Breast epithelium (tissue), 4 donors: ENCODE measurements around the gene FATE1. TPM values are rescaled to one million over a fixed set of nuclear protein-coding genes. Genes with fewer than 3 reads are reported as not detected.

Source experiments
- DNase-seq, 2 donors: peaks; one replicate each; pipeline ENCODE4 v3.0.0-alpha.2; 2019; ENCODE audit warnings: low spot score in 2 of 2
- H3K27ac ChIP-seq, 2 donors: fragments of 200-600 bp; sonication (generic) in 1 of 2; one replicate each; pipeline ENCODE4 v1.5.1; 2016 to 2019; ENCODE audit warnings: mild to moderate bottlenecking in 1 of 2
- H3K27me3 ChIP-seq, 2 donors: fragments of 200-600 bp; sonication (generic) in 1 of 2; one replicate each; pipeline versions ENCODE4 v1.5.1 to v1.6.0; 2017 to 2019; ENCODE audit warnings: control low read depth in 1 of 2, mild to moderate bottlenecking in 1 of 2
- H3K36me3 ChIP-seq: fragments of 200-600 bp; one replicate; pipeline ENCODE4 v1.5.1; 2019
- H3K4me1 ChIP-seq, 2 donors: fragments of 200-600 bp; sonication (generic); one replicate each; pipeline ENCODE4 v1.5.1; 2016 to 2019; ENCODE audit warnings: control low read depth in 1 of 2
- H3K4me3 ChIP-seq, 3 donors: fragments of 200-600 bp; sonication (generic); 1 replicate in 2 of 3; 2 replicates in 1 of 3; pipeline ENCODE4 v1.5.1; 2016 to 2019; ENCODE audit warnings: mild to moderate bottlenecking in 3 of 3, moderate library complexity in 2 of 3
- H3K9me3 ChIP-seq, 2 donors: fragments of 200-600 bp; sonication (generic) in 1 of 2; one replicate each; pipeline ENCODE4 v1.5.1; 2016 to 2019; ENCODE audit warnings: control low read depth in 1 of 2
- POLR2A ChIP-seq: fragments of 450-650 bp; IDR thresholded peaks from one replicate; pipeline ENCODE4 v1.6.1; 2016; ENCODE audit warnings: antibody characterized with exemption, mild to moderate bottlenecking, moderate library complexity
- POLR2AphosphoS5 ChIP-seq, 3 donors: sonication (generic); formaldehyde crosslinking; IDR thresholded peaks; one replicate each; pipeline ENCODE4 v1.6.1; 2017; ENCODE audit warnings: antibody characterized with exemption in 3 of 3
- intact Hi-C: fragments of 100-400 bp; cut with DNase I; formaldehyde crosslinking; loops from one replicate; pipeline ENCODE4 v1.15.1; 2023; ENCODE audit warnings: low total_unique reads
- total RNA-seq, 3 donors: library from RNA; depleted of rRNA; stranded (reverse); fragments of >200 nt; gene quantifications; one replicate each; pipeline ENCODE4 v1.1.0, GENCODE V29; 2016
- TF ChIP-seq, protein P1 (sequence below), 3 donors: fragments of 450-650 bp; IDR thresholded peaks; one replicate each; pipeline ENCODE4 v1.5.1; 2016 to 2017; ENCODE audit warnings: antibody characterized with exemption in 3 of 3, mild to moderate bottlenecking in 3 of 3, moderate library complexity in 3 of 3

The FATE1 gene
- total RNA-seq, 3 donors from 2014 or later, result not detected

DNA sequence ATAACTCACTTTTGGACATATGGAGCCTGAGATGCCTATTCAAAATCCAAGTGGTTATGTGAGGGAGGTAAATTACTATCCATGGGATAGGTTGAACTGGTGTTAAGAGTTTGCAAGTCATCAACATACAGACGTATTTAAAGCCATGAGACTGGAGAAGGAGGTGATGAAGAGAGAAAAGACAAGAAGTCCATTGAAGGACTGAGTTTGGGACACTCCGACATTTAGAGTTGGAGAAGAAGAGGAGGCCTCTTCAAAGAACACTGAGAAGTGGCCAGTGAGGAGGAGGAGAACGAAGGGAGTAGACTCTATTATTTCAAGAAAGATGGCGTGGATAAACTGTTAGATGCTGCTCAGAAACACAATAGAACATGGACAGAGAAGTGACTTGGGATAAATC is 18.6 kb downstream of the FATE1 start, which contains the start of gene CNGA2:
CNGA2 (plus strand) TSS at position 301 of the 400 bp plus-strand sequence. CDS start 3,738 bp downstream, outside the sequence.
- TF ChIP-seq, protein P1, sequence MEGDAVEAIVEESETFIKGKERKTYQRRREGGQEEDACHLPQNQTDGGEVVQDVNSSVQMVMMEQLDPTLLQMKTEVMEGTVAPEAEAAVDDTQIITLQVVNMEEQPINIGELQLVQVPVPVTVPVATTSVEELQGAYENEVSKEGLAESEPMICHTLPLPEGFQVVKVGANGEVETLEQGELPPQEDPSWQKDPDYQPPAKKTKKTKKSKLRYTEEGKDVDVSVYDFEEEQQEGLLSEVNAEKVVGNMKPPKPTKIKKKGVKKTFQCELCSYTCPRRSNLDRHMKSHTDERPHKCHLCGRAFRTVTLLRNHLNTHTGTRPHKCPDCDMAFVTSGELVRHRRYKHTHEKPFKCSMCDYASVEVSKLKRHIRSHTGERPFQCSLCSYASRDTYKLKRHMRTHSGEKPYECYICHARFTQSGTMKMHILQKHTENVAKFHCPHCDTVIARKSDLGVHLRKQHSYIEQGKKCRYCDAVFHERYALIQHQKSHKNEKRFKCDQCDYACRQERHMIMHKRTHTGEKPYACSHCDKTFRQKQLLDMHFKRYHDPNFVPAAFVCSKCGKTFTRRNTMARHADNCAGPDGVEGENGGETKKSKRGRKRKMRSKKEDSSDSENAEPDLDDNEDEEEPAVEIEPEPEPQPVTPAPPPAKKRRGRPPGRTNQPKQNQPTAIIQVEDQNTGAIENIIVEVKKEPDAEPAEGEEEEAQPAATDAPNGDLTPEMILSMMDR (IDR thresholded peaks at IDR 0.05), result no peak
- no peak for TF ChIP-seq POLR2A
- TF ChIP-seq POLR2AphosphoS5 (IDR thresholded peaks at IDR 0.05), result no peak
- Histone ChIP-seq H3K27ac (no peak within 1 kb of the TSS), H3K9me3 (no peaks in the 10 kb centered on the region), H3K36me3 (no peaks in the 10 kb centered on the region), H3K4me3 (no peak within 1 kb of the TSS), H3K4me1 (no peaks in the 10 kb centered on the region), H3K27me3 (peaks cover 0 to 43% of the 10 kb centered on the region in 2 donors)
- DNase-seq, result no peak
- intact Hi-C loops, result no loop called here

DNA sequence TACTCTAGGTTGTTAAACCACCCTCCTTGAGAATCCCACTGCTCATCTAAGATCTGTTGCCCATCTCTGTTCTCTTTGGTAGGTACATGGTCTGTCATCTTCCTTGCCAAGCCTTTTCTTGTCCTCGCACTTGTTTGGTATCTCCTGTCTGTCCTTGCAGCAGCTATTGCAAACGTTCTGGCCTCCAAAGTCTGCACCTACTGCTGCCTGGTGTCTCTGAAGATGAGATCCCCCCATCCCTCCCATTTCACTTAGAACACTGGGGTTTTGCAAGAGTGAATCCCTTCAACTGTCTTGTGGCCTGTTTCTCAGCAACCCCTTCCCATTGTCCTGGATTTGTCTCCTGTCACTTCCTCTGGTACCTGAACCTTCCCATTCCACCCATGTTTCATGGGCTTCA is 19.4 kb downstream of the FATE1 start:
- Histone ChIP-seq H3K27me3 (peaks cover 0 to 41% of the 10 kb centered on the region in 2 donors), H3K4me3 (no peak overlapping the region), H3K4me1 (no peaks in the 10 kb centered on the region), H3K27ac (no peak overlapping the region), H3K9me3 (no peaks in the 10 kb centered on the region), H3K36me3 (no peaks in the 10 kb centered on the region)
- intact Hi-C loops, result no loop called here
- no peak for DNase-seq
- TF ChIP-seq, protein P1 (IDR thresholded peaks at IDR 0.05), result no peak
- TF ChIP-seq POLR2A, result no peak
- TF ChIP-seq POLR2AphosphoS5 (IDR thresholded peaks at IDR 0.05), result no peak

DNA sequence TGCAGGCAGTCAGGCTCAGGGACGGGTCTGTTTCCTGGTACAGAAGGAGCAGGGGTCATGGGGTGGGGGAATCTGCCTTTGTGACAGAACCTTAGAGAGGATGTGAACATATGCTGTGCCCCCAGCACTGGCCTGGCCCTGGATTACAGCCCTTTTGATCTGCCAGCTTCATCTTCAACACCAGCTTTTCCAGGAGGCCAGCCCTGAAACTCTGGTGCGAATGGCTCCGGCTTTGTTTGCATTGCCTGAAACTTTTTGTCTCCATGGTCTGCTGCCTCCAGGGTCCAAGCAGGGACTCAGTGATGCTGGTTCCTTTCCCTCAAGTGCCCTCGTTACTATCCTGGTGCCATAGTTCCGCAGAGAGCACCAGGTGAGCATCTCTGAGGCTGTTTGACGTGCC is 20.9 kb downstream of the FATE1 start:
- H3K9me3 ChIP-seq, result no peaks in the 10 kb centered on the region
- TF ChIP-seq POLR2A (no peak), POLR2AphosphoS5 (IDR thresholded peaks at IDR 0.05) (no peak)
- TF ChIP-seq, protein P1 (IDR thresholded peaks at IDR 0.05), result no peak
- H3K36me3 ChIP-seq, result no peaks in the 10 kb centered on the region
- no peak overlapping the region for H3K27ac ChIP-seq
- intact Hi-C loops, result no loop called here
- H3K27me3 ChIP-seq, result peaks cover 0 to 51% of the 10 kb centered on the region in 2 donors
- H3K4me3 ChIP-seq, result no peak overlapping the region
- DNase-seq, result no peak
- H3K4me1 ChIP-seq, result no peaks in the 10 kb centered on the region

GRCh38 chrX:151737494-151737893 is 21.7 kb downstream of the FATE1 start:
- no peak for DNase-seq
- Histone ChIP-seq H3K36me3 (no peaks in the 10 kb centered on the region), H3K27ac (no peak overlapping the region), H3K4me1 (no peaks in the 10 kb centered on the region), H3K27me3 (peaks cover 0 to 51% of the 10 kb centered on the region in 2 donors), H3K9me3 (no peaks in the 10 kb centered on the region), H3K4me3 (no peak overlapping the region)
- intact Hi-C loops, result no loop called here
- TF ChIP-seq, protein P1 (IDR thresholded peaks at IDR 0.05), result no peak
- TF ChIP-seq POLR2AphosphoS5 (IDR thresholded peaks at IDR 0.05) (no peak), POLR2A (no peak)

DNA sequence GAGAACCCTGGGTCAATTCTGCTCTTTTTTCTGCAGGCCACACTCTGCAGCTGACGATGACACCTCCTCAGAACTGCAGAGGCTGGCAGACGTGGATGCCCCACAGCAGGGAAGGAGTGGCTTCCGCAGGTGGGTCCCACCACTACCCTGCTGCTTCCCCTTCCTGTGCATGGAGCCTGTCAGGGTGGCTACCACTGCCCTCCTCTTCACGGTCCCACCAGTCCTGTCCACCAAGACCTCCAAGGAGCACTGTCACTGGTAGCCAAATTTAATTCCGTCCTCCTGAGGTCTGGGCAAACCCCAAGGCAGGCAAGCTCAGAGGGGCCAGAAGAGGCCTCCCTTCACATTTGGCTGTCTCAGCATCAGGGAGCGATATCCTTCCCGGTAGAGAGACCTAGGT is 22.9 kb downstream of the FATE1 start:
- Histone ChIP-seq H3K27me3 (peaks cover 0 to 49% of the 10 kb centered on the region in 2 donors), H3K4me1 (no peaks in the 10 kb centered on the region), H3K4me3 (no peak overlapping the region), H3K36me3 (no peaks in the 10 kb centered on the region), H3K27ac (no peak overlapping the region), H3K9me3 (no peaks in the 10 kb centered on the region)
- DNase-seq, result no peak
- no peak for TF ChIP-seq POLR2AphosphoS5 (IDR thresholded peaks at IDR 0.05)
- TF ChIP-seq, protein P1 (IDR thresholded peaks at IDR 0.05), result no peak
- TF ChIP-seq POLR2A, result no peak
- intact Hi-C loops, result no loop called here
